Activated CD4-positive, alpha-beta T cell treated with anti-CD3 and anti-CD28 coated beads, Interleukin-2, Interleukin-6, amounts not matched to agents 100 ng/mL and 50 ng/mL, durations not matched to agents 16 hours and 8 hours (primary cell): ENCODE data around the gene ENO4.
A peak's percentile ranks its signal among the peaks of the same experiment; 100 is the strongest.

Experiments used
- DNase-seq: peaks from one replicate; pipeline ENCODE4 v3.0.0-alpha.2; 2020

ENO4 gene

GRCh38 chr10:116870949-116871348 is 21.6 kb downstream of the ENO4 start:
- DNase-seq, result no peak

DNA sequence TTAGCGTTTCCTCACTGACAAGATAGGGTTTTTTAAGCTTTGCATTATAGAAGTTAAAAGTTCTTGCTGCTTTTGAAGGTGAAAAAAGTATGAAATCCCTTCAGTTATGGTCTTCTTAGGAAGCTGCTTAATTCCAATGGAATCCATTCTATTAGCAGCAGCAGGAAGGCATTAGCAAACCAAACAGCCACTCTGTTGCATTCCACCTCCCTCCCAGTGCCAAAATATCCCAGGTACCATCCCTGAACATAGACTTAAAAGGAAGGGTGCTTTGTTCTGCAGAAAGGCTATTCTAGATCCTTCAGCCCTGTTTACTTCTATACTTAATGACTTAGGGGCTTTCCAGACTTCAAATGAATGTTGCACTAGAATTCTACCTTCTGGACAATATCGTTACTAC is 23.8 kb downstream of the ENO4 start:
- no peak for DNase-seq

- DNase-seq, result no peak
Observed at GRCh38 chr10:116875897-116876296, 26.6 kb downstream of the ENO4 start.

GRCh38 chr10:116877391-116877790 is 28.1 kb downstream of the ENO4 start:
- no peak for DNase-seq

DNA sequence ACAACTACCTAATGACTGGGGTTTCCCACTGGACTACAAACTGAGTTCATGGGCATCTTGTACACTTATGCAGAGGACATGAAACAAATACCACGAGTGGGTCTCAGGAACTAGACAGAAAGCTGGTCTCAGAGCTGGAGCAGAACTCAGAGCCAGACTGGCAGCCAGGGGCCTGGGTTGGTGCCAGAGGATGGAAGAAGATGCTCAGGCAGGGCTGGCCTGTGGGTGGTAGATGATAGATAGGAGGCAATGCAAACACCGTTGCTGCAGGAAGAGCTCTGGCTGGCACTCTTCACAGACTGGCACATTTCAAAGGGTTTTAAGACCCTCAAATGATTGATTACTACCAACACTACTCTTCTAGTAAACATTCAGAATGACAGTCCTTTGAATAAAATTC is 28.8 kb downstream of the ENO4 start:
- no peak for DNase-seq

GRCh38 chr10:116879817-116880216 is 30.5 kb downstream of the ENO4 start:
- no peak for DNase-seq

GRCh38 chr10:116880716-116881482 is 31.6 kb downstream of the ENO4 start:
- no peak for DNase-seq

- no peak for DNase-seq
Observed at GRCh38 chr10:116882639-116883038, 33.3 kb downstream of the ENO4 start.

DNA sequence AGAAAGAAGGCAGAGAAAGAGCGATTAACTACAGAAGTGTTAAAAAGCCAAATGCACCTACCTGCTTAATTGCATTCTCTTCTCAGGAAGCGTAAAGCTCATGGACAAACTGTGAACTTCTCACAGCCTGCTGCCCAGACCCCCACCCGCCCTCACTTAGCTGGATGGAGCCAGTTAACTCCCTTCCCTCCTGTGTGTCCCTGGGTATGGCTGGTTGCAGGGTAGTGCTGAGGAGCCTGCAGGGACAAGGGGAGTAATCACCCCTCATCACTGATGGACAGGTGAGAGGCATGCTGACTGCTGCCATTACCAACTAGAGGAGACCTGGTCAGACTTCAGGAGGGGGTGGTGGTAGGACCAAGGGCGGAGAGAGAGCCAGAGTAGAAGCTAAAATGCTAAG is 37.5 kb downstream of the ENO4 start:
- DNase-seq, result no peak

DNA sequence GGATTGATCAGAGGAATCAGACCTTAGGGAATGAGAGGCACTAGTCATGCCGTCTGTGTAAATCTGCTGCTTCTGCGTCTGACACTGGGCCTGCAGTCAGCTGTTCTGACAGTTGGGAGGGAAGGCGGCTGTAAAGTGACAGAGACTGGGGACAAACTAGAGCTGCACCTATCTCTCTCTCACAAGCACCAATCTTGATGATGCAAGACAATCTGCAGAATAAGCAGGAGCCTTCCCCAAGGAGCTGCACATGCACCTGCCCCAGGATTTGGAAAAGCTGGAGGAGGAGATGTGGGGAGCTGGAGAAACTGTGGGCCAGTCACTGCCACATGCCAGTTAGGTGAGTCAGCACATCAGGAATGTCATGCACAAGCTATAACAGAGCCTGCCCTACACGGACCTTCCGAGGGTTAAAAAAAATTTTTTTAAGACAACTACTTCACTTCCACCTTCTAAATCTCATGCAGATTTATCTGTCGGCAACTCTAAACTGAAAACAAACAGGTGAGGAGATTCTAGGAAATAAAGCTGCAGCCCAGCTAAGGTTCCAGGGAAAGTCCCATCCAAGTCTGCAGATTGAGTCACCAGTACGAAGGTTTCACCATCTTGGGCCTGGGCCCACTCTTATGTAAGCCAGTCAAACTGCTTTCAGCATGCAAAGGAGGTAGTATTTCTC is 39.2 kb downstream of the ENO4 start:
- no peak for DNase-seq

DNA sequence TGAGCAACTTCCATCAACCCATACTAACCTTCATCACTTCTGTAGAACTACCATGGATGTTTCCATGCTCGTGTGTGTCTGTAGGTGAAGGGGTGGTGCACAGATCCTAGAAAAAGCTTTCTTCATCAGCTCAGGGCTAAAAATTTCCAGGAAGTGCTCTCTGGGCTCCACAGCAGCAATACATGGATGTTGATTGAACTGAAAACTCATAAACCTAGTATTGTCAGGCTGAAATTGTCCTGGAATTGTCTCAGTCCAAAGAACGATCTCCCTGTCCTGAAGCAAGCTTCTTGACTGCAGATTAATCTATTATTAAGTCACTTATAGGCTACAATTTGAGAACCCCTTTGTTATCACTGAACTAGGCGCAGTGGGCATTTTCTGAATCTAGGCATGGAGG is 39.8 kb downstream of the ENO4 start:
- no peak for DNase-seq

GRCh38 chr10:116891208-116891607 is 41.9 kb downstream of the ENO4 start:
- no peak for DNase-seq

GRCh38 chr10:116892907-116893685 is 43.8 kb downstream of the ENO4 start:
- DNase-seq, result peak; percentile 9

- no peak for DNase-seq
Observed at GRCh38 chr10:116893686-116894037, 44.4 kb downstream of the ENO4 start.

GRCh38 chr10:116899626-116900025 is 50.3 kb downstream of the ENO4 start:
- no peak for DNase-seq

DNA sequence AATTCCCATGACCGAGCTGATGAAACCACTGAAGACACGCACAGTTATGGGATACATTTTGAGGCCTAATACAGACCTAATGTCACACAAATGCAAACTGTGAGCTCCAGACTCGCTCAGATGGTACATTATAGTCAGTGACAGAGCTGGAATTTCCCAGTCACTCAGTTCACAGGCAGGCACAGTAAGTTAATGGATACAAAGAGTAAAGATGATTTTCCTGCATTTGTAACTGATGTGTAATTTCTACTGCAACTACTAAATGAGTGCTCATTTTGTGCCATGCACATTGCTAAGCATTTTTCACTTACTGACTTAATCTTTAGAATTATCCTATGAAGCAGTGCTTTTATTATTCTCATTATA is 56.5 kb downstream of the ENO4 start:
- no peak for DNase-seq

GRCh38 chr10:116907245-116907987 is 58.1 kb downstream of the ENO4 start:
- DNase-seq, result no peak

- DNase-seq, result no peak
Observed at GRCh38 chr10:116909307-116909706, 60.0 kb downstream of the ENO4 start.

DNA sequence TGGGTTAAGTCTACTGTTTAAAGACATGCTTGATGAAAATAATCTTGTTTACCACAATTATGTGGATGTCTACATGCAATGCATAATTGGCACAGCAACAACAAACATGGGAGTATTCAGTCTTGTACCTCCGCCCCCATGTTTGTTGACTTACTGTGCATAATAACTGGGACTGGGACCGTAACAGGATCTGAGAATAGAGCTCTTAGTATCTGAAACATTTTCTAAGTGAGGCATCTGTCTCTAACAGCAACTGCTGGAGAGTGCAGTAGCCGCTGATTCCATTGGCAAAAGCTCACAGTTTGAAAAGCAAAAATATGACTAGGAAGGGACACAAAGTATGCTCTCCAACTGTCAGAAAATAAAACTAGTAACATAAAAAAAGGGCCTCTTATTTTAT is 61.6 kb downstream of the ENO4 start:
- DNase-seq, result no peak

- no peak for DNase-seq
Observed at GRCh38 chr10:116912162-116912561, 62.9 kb downstream of the ENO4 start.

DNA sequence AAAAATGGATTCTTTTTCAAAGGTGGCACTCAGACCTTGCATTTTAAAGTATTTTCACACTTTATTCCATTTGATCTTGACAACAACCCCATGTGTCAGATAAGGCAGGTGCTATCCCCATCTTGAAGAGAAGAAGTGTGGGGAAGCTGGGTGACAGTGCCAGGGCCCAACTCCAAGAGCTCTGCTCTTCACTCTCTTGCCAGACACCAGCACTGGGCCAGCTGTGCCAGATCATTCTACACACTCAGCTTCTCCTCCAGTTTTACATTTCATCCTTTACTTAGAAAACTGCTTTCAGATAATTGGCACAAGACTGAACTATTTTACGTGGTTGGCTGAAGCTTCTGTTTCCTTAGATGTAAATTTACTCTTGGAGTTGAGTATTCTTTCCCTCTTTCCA is 64.4 kb downstream of the ENO4 start:
- no peak for DNase-seq

GRCh38 chr10:116915340-116915739 is 66.0 kb downstream of the ENO4 start:
- DNase-seq, result no peak

GRCh38 chr10:116917481-116917880 is 68.2 kb downstream of the ENO4 start:
- DNase-seq, result no peak
